AG10803 (cell line): Measurements from ENCODE around the gene OTOGL.

Experiments
- DNase-seq: peaks from one replicate; pipeline ENCODE4 v3.0.0; 2010; ENCODE audit warnings: low read depth
- H3K4me3 ChIP-seq: 2 replicates; pipeline ENCODE4 v1.5.1; 2011; ENCODE audit warnings: mild to moderate bottlenecking, low read length, control low read depth
- TF ChIP-seq, protein P1 (sequence below): conservative IDR thresholded peaks from 2 replicates; pipeline ENCODE4 v1.5.1; 2011; ENCODE audit warnings: mild to moderate bottlenecking, low read length, control low read depth, inconsistent platforms

Gene OTOGL

DNA sequence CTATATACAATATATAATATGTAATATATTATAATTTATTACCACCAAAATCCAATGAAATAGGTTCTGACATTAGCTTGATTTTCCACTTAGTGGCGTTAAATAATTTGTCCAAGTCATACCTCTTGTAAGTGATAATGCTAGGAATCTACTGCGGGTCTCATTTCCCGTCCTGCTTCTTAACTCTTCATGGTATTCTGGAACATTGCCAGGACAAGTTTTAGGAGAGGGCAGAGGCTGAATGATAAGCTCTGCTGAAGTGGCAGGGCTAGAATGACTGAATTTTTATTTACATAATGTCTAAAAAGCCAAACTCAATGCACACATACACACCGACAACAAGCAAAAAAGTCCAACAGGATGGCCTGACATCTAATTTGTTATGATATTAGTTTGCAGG, 274.3 kb downstream of the OTOGL start:
- TF ChIP-seq, protein P1, sequence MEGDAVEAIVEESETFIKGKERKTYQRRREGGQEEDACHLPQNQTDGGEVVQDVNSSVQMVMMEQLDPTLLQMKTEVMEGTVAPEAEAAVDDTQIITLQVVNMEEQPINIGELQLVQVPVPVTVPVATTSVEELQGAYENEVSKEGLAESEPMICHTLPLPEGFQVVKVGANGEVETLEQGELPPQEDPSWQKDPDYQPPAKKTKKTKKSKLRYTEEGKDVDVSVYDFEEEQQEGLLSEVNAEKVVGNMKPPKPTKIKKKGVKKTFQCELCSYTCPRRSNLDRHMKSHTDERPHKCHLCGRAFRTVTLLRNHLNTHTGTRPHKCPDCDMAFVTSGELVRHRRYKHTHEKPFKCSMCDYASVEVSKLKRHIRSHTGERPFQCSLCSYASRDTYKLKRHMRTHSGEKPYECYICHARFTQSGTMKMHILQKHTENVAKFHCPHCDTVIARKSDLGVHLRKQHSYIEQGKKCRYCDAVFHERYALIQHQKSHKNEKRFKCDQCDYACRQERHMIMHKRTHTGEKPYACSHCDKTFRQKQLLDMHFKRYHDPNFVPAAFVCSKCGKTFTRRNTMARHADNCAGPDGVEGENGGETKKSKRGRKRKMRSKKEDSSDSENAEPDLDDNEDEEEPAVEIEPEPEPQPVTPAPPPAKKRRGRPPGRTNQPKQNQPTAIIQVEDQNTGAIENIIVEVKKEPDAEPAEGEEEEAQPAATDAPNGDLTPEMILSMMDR, result no peak
- no peak overlapping the region for H3K4me3 ChIP-seq
- DNase-seq, result no peak

DNA sequence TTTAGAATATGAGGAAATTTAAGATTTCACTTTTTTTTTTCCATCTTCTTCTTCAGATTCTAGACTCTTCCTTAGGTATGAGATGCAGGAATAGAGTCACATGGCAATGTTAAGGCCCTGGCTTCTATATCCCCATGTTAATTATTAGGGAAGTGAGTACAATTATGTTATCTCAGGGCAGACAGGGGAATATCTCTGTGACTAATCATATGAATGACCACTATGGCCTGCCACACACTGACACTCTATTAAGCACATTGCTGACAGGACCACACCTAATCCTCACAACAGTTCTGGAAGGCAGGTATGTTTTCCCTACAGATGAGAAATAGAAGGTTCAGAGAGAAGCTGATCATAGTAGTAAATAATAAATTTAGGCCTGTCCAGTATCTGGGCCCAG, 275.3 kb downstream of the OTOGL start:
- H3K4me3 ChIP-seq, result no peak overlapping the region
- TF ChIP-seq, protein P1, result no peak
- DNase-seq, result no peak

DNA sequence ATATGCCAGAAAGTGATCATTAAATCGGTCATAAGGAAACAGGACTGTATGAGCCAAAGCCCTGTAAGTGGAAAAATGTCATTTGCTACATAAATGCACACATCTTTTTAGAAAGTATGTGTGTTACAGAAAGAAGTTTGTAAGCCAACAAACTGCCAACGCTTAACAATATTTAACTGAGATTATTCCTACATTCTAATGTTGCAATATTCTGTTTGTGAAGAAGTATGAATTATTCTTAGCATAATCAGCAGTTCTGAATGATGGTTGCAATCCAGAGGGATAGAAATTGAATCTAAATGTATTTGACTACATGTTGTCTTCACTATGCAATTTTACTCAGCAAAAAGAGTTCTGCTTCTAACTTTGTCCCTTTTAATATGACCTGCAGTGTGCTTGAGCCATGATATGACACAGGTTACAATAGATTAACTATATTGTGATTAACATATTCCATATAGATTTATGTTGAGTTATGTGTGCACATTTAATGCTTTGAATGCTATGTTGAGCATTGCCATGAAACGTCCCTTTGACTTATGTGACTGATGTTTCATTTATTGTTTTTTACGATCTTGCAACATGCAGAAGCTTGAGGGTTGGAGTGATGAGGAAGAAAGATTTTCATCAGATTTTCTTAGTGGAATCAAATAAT, 277.9 kb downstream of the OTOGL start:
- TF ChIP-seq, protein P1, result no peak
- no peak for DNase-seq
- no peak overlapping the region for H3K4me3 ChIP-seq

DNA sequence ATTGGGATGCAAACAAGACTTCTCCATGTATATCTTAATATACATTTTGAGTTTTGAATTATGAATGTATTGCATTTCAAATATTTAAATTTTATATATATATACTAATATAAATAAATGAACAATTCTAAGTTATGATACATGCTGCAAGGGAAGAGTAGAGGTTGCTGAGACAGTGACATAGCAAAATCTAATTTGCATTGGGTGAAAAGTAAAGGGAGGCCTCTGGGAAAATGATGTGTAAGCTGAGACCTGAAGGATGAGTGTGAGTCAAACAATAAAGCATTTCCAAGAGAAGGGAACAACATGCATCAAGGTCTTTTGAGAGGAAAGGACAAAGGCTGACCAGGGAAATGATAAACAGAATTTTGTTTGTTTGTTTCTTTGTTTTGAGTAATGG, 281.8 kb downstream of the OTOGL start:
- no peak for DNase-seq
- TF ChIP-seq, protein P1, result no peak
- H3K4me3 ChIP-seq, result no peak overlapping the region

DNA sequence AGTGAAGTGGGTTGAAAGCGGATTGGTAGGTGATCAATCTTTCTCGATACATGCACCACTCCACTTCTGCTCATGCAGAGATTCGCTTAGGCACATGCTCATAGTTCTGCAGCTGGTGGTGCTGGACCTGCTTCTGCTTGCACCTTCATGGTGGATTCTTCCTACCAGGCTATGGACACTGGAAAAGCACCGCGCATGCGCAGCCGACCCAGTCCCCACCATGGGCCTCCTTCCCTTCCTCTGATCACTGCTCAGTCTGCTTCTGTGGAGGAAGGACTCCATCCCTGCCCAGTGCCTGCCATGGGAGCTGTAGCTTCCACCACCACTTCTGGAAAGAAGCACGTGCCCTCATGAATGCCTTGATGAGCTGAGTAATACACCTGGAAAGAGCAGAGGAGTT, 282.9 kb downstream of the OTOGL start:
- H3K4me3 ChIP-seq, result no peak overlapping the region
- TF ChIP-seq, protein P1, result no peak
- no peak for DNase-seq

DNA sequence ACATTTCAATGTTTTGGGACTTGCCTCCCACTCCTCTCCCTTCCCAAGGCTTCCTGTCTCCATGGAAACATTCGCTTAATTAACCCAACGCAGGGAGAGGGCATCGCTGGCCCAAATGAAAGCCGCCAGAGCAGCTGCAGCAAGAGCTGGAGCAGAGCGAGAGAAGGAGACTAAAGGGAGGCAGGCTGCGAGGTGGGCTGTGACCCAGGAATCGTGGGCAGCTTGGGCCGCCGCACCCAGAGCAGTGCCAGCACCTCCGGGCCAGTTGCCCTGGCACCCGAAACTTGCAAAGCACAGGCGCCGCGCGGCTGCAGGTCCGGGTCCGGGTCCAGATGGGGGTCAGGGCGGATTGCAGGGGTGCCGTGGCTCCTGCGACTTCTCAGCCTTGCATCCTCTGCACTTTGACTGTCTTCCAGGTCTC, 301.2 kb downstream of the OTOGL start:
- H3K4me3 ChIP-seq, result peak overlapping the region; percentile 60
- peak; percentile 12 for DNase-seq
- TF ChIP-seq, protein P1, result no peak

DNA sequence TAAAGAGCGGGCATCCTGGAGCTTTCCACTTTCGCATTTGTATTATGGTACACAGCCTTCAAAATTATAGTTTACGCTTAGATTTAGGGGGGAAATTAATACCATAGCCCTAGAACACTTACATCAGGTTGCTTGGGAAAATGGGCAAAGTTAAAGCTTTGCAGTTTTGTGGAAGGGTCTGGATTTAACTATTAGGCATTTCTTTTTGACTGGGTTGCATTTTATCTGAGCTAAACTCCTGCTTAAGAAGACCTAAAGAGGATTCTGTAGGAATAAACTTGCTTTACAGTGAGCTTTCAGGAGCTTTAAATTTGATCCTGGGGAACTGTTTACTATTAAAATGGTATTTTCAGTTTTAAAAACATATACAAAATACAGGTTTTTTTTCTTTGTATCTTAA, 301.9 kb downstream of the OTOGL start:
- TF ChIP-seq, protein P1, result no peak
- peak overlapping the region; percentile 60 for H3K4me3 ChIP-seq

More for the DNA sequence above, 301.9 kb downstream of the OTOGL start:
- DNase-seq, result no peak
